K562 (cell line): ENCODE measurements around the gene PRDM8. TPM values are rescaled to one million over a fixed set of nuclear protein-coding genes. Genes with fewer than 3 reads are reported as not detected.

Experiments used
- ARNT ChIP-seq, 2 experiments: fragments of 450-650 bp; IDR thresholded peaks; 2 replicates each; pipeline ENCODE4 v1.6.1; 2016; ENCODE audit warnings: mild to moderate bottlenecking in 1 of 2
- BCOR ChIP-seq: fragments of 450-650 bp; IDR thresholded peaks from 2 replicates; pipeline ENCODE4 v1.6.1; 2016
- BRF1 ChIP-seq: IDR thresholded peaks from 3 replicates; pipeline ENCODE4 v1.6.1; 2011; ENCODE audit warnings: borderline replicate concordance, mild to moderate bottlenecking; ENCODE audit not compliant: insufficient read length; ENCODE audit errors: extremely low read depth
- CBX2 ChIP-seq: fragments of 200-600 bp; sonication (generic); IDR thresholded peaks from one replicate; pipeline ENCODE4 v1.6.1; 2012; ENCODE audit warnings: mild to moderate bottlenecking, low read length, inconsistent platforms; ENCODE audit not compliant: insufficient read depth, poor library complexity, severe bottlenecking
- CEBPG ChIP-seq, 3 experiments: fragments of 200-800 bp in 1 of 3; sonication (Bioruptor generic) in 1 of 3; sonication (generic) in 1 of 3; formaldehyde crosslinking in 1 of 3; IDR thresholded peaks in 2 of 3; conservative IDR thresholded peaks in 1 of 3; 2 replicates each; pipeline versions ENCODE4 v1.6.1 to v1.8.0; 2016 to 2022; ENCODE audit warnings: missing compliant biosample characterization in 2 of 3, missing genetic modification characterization in 2 of 3, mild to moderate bottlenecking in 1 of 3, missing genetic modification reagents in 1 of 3
- FOXJ2 ChIP-seq: fragments of 200-800 bp; sonication (Bioruptor generic); IDR thresholded peaks from 2 replicates; pipeline ENCODE4 v1.6.1; 2016; ENCODE audit warnings: missing genetic modification characterization, missing compliant biosample characterization
- KHSRP ChIP-seq: fragments of 450-650 bp; IDR thresholded peaks from 2 replicates; pipeline ENCODE4 v1.6.1; 2017
- KLF1 ChIP-seq: fragments of 450-650 bp; IDR thresholded peaks from 2 replicates; pipeline ENCODE4 v1.6.1; 2016; ENCODE audit warnings: missing genetic modification characterization, missing compliant biosample characterization
- MECOM ChIP-seq: fragments of 250-450 bp; sonication (Bioruptor Pico); IDR thresholded peaks from 2 replicates; pipeline ENCODE4 v1.8.0; 2022; ENCODE audit warnings: inconsistent platforms
- MTA1 ChIP-seq: fragments of 450-650 bp; IDR thresholded peaks from 2 replicates; pipeline ENCODE4 v1.6.1; 2017; ENCODE audit warnings: borderline replicate concordance
- NR1H2 ChIP-seq: sonication (generic); formaldehyde crosslinking; IDR thresholded peaks from 2 replicates; pipeline ENCODE4 v1.4.0; 2020; ENCODE audit warnings: mild to moderate bottlenecking, missing genetic modification reagents
- RBM22 ChIP-seq: fragments of 200-400 bp; formaldehyde crosslinking; IDR thresholded peaks from 2 replicates; pipeline ENCODE4 v1.6.1; 2018; ENCODE audit warnings: low read length, low read depth; ENCODE audit not compliant: poor library complexity, severe bottlenecking
- SMAD4 ChIP-seq: fragments of 250-450 bp; sonication (Bioruptor Pico); conservative IDR thresholded peaks from 2 replicates; pipeline ENCODE4 v1.8.0; 2021; ENCODE audit warnings: inconsistent platforms, mild to moderate bottlenecking, moderate library complexity
- TAF9B ChIP-seq: fragments of 450-650 bp; IDR thresholded peaks from 2 replicates; pipeline ENCODE4 v1.6.1; 2018; ENCODE audit warnings: mild to moderate bottlenecking; ENCODE audit not compliant: partially characterized antibody
- TCFL5 ChIP-seq: fragments of 250-450 bp; sonication (Bioruptor Pico); conservative IDR thresholded peaks from 2 replicates; pipeline ENCODE4 v1.6.1; 2021; ENCODE audit warnings: mild to moderate bottlenecking, moderate library complexity, matching md5 sums
- TEAD2 ChIP-seq: fragments of 450-650 bp; IDR thresholded peaks from 2 replicates; pipeline ENCODE4 v1.6.1; 2016; ENCODE audit warnings: missing genetic modification characterization, control low read depth, missing compliant biosample characterization
- TEAD4 ChIP-seq, 2 experiments: sonication (generic) in 1 of 2; formaldehyde crosslinking in 1 of 2; IDR thresholded peaks; 2 replicates each; pipeline versions ENCODE4 v1.6.1 to v1.8.0; 2012 to 2022; ENCODE audit warnings: borderline replicate concordance in 1 of 2, inconsistent platforms in 1 of 2, low read length in 1 of 2, mild to moderate bottlenecking in 1 of 2, missing genetic modification reagents in 1 of 2
- ZNF184 ChIP-seq: sonication (generic); formaldehyde crosslinking; IDR thresholded peaks from 2 replicates; pipeline ENCODE4 v1.5.0; 2020; ENCODE audit warnings: missing genetic modification reagents
- ZNF57 ChIP-seq: fragments of 450-650 bp; formaldehyde crosslinking; IDR thresholded peaks from 2 replicates; pipeline ENCODE4 v1.4.0; 2020; ENCODE audit warnings: mild to moderate bottlenecking, moderate library complexity
- polyA plus RNA-seq, 8 experiments: library from polyadenylated mRNA; depleted of rRNA in 4 of 8; stranded (reverse) in 5 of 8; unstranded in 3 of 8; fragments of >200 nt; fragmentation: Nextera tagmentation in 2 of 8; fragmentation: Illumina TruSeq in 1 of 8; extraction: Ambion mirVana in 2 of 8; extraction: Trizol in 1 of 8; gene quantifications; 2 replicates each; pipeline versions ENCODE4 v1.2.1 to v1.2.3, GENCODE V29; 2011 to 2014; ENCODE audit warnings: inconsistent platforms in 1 of 8, missing spikeins in 1 of 8
- total RNA-seq, 7 experiments: library from RNA; depleted of rRNA in 6 of 7; stranded (reverse); fragments of >200 nt in 6 of 7; fragmentation: Illumina TruSeq in 2 of 7; extraction: Trizol in 2 of 7; gene quantifications; 2 replicates each; pipeline versions ENCODE4 v1.2.1 to v1.2.3, GENCODE V29; 2011 to 2021; ENCODE audit warnings: low replicate concordance in 1 of 7
- TF ChIP-seq, protein P1 (sequence below), 2 experiments: fragments of 450-650 bp in 1 of 2; sonication (generic) in 1 of 2; formaldehyde crosslinking in 1 of 2; IDR thresholded peaks; 2 replicates each; pipeline versions ENCODE4 v1.7.1 to v1.9.0; 2016 to 2022; ENCODE audit warnings: inconsistent platforms in 1 of 2, mild to moderate bottlenecking in 1 of 2, missing genetic modification reagents in 1 of 2

Gene PRDM8
- total and polyA plus RNA-seq, 9 of the 15 experiments (the other 6 are each of a cell fraction or from before 2014, with no cell fraction given) = 0.40 TPM; not detected in 8

DNA sequence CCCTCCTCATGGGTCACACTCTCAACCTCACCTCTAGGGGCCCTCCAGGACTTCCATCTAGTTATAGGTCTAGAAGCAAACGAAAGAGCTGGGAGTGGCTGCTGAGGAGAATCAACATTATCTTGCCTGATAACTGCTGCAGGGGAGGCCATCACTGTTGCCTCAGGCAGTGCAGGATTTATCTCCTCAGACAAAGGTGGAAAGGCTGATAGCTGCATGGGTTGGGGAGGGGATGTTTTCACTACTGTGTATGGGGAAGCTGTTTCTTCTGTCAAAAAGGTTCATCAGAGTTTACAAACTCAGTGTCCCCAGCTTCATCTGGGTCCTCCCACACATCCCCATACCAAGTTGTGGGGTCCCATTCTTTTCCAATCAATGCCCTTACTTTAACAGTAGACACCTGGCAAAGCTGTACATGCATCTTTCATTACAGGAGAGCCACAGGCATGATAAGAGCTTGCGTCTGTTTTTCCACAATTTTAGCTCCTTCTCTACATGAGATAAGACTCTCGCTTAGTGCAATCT is 17.6 kb upstream of the PRDM8 start (continued):
- peak; percentile 96 for TF ChIP-seq TEAD4 (IDR thresholded peaks at IDR 0.05; ENCODE audit: low read length)
- TF ChIP-seq TEAD4 (CRISPR knock-in tag; IDR thresholded peaks at IDR 0.05; ENCODE audit: borderline replicate concordance) = no peak
- peak; percentile 37 for TF ChIP-seq TAF9B
- TF ChIP-seq FOXJ2 (tag) = no peak
- TF ChIP-seq KHSRP = peak; percentile 61; the same call in 1 of the 2 replicates
- TF ChIP-seq NR1H2 = no peak
- TF ChIP-seq MECOM (CRISPR knock-in tag) = peak; percentile 95
- TF ChIP-seq CBX2 = no peak
- TF ChIP-seq ARNT (IDR thresholded peaks at IDR 0.05) = peak; percentile 69 to 86; a peak in 3 of 4 replicates
- TF ChIP-seq ZNF184 (CRISPR knock-in tag) = no peak
- peak; percentile 89 for TF ChIP-seq SMAD4 (CRISPR knock-in tag)
- TF ChIP-seq CEBPG (CRISPR knock-in tag; IDR thresholded peaks at IDR 0.05) = no peak
- no peak for TF ChIP-seq CEBPG (tag; conservative IDR thresholded peaks at IDR 0.05 in 1 of 2, IDR thresholded peaks at IDR 0.05 in 1 of 2)
- TF ChIP-seq RBM22 = no peak
- no peak for TF ChIP-seq KLF1
- no peak for TF ChIP-seq ZNF57 (CRISPR knock-in tag)
- TF ChIP-seq BRF1 = no peak
- TF ChIP-seq BCOR = peak; percentile 54; the same call in 1 of the 2 replicates
- no peak for TF ChIP-seq TCFL5 (CRISPR knock-in tag)
- no peak for TF ChIP-seq TEAD2 (tag)
- TF ChIP-seq, protein P1, sequence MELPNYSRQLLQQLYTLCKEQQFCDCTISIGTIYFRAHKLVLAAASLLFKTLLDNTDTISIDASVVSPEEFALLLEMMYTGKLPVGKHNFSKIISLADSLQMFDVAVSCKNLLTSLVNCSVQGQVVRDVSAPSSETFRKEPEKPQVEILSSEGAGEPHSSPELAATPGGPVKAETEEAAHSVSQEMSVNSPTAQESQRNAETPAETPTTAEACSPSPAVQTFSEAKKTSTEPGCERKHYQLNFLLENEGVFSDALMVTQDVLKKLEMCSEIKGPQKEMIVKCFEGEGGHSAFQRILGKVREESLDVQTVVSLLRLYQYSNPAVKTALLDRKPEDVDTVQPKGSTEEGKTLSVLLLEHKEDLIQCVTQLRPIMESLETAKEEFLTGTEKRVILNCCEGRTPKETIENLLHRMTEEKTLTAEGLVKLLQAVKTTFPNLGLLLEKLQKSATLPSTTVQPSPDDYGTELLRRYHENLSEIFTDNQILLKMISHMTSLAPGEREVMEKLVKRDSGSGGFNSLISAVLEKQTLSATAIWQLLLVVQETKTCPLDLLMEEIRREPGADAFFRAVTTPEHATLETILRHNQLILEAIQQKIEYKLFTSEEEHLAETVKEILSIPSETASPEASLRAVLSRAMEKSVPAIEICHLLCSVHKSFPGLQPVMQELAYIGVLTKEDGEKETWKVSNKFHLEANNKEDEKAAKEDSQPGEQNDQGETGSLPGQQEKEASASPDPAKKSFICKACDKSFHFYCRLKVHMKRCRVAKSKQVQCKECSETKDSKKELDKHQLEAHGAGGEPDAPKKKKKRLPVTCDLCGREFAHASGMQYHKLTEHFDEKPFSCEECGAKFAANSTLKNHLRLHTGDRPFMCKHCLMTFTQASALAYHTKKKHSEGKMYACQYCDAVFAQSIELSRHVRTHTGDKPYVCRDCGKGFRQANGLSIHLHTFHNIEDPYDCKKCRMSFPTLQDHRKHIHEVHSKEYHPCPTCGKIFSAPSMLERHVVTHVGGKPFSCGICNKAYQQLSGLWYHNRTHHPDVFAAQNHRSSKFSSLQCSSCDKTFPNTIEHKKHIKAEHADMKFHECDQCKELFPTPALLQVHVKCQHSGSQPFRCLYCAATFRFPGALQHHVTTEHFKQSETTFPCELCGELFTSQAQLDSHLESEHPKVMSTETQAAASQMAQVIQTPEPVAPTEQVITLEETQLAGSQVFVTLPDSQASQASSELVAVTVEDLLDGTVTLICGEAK (IDR thresholded peaks at IDR 0.05) = no peak
- TF ChIP-seq, protein P1 (CRISPR knock-in tag; IDR thresholded peaks at IDR 0.05) = no peak
- TF ChIP-seq MTA1 = peak; percentile 85; the same call in 1 of the 2 replicates
